Upper lobe of right lung (tissue), 1 donor: ENCODE results near the gene PSMD2. TPM values are rescaled to one million over a fixed set of nuclear protein-coding genes. Genes with fewer than 3 reads are reported as not detected.
A peak's percentile ranks its signal among the peaks of the same experiment; 100 is the strongest.

Experiments
- ATAC-seq: fragments of 200-7000 bp; cut with Tn5 transposase; one replicate; pipeline ENCODE4 v1.9.1; 2020; ENCODE audit warnings: mild to moderate bottlenecking, moderate library complexity
- DNase-seq: peaks from one replicate; pipeline ENCODE4 v3.0.0-alpha.2; 2020
- H3K27ac ChIP-seq: fragments of 200-600 bp; one replicate; pipeline ENCODE4 v1.8.0; 2022
- H3K27me3 ChIP-seq: fragments of 200-600 bp; one replicate; pipeline ENCODE4 v1.8.0; 2022; ENCODE audit warnings: mild to moderate bottlenecking
- H3K36me3 ChIP-seq: fragments of 200-600 bp; one replicate; pipeline ENCODE4 v1.8.0; 2022
- H3K4me1 ChIP-seq: fragments of 200-600 bp; one replicate; pipeline ENCODE4 v1.8.0; 2022
- H3K4me3 ChIP-seq: fragments of 200-600 bp; one replicate; pipeline ENCODE4 v1.8.0; 2022; ENCODE audit warnings: mild to moderate bottlenecking
- H3K9me3 ChIP-seq: fragments of 200-600 bp; one replicate; pipeline ENCODE4 v1.8.0; 2022
- intact Hi-C: fragments of 100-400 bp; cut with DNase I; formaldehyde crosslinking; loops from one replicate; pipeline ENCODE4 v1.11.0; 2022
- total RNA-seq: library from RNA; stranded (reverse); fragmentation: NEBNext Ultra II Directional; extraction: Animal tissue kit (Norgen Biotek cat#: 25700); gene quantifications from one replicate; pipeline ENCODE4 v1.2.1, GENCODE V29; 2021
- TF ChIP-seq, protein P1 (sequence below): fragments of 200-600 bp; IDR thresholded peaks from one replicate; pipeline ENCODE4 v1.8.0; 2022; ENCODE audit warnings: antibody characterized with exemption
- donor health status: DM: no; HTN: yes; CAD: no; lungs with severe emphysema.

Gene PSMD2
- total RNA-seq, 1 donor from 2014 or later = 152 TPM

DNA sequence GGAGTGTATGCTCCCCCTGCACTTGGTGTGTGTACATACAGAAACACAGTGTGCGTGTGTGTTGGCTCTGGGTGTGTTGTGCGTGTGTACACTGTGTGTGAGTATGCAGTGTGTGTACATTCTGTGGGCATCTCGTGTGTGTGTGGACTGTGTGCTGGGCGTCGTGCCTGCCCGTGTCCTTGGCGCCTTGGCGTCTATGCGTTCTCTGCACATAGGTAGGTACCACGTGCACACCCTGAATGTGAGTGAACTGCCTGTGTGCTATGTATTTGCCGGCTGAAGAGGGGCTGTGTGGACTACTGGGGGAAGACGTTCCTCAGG lies 23.7 kb upstream of the PSMD2 start:
- no peak overlapping the region for H3K27ac ChIP-seq
- H3K4me3 ChIP-seq = no peak overlapping the region
- ATAC-seq (no peak), DNase-seq (no peak)
- intact Hi-C loops = no loop called here
- H3K9me3 ChIP-seq = no peaks in the 10 kb centered on the region
- TF ChIP-seq, protein P1, sequence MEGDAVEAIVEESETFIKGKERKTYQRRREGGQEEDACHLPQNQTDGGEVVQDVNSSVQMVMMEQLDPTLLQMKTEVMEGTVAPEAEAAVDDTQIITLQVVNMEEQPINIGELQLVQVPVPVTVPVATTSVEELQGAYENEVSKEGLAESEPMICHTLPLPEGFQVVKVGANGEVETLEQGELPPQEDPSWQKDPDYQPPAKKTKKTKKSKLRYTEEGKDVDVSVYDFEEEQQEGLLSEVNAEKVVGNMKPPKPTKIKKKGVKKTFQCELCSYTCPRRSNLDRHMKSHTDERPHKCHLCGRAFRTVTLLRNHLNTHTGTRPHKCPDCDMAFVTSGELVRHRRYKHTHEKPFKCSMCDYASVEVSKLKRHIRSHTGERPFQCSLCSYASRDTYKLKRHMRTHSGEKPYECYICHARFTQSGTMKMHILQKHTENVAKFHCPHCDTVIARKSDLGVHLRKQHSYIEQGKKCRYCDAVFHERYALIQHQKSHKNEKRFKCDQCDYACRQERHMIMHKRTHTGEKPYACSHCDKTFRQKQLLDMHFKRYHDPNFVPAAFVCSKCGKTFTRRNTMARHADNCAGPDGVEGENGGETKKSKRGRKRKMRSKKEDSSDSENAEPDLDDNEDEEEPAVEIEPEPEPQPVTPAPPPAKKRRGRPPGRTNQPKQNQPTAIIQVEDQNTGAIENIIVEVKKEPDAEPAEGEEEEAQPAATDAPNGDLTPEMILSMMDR = no peak
- peaks cover 34% of the 10 kb centered on the region for H3K27me3 ChIP-seq
- H3K4me1 ChIP-seq = no peaks in the 10 kb centered on the region
- no peaks in the 10 kb centered on the region for H3K36me3 ChIP-seq

DNA sequence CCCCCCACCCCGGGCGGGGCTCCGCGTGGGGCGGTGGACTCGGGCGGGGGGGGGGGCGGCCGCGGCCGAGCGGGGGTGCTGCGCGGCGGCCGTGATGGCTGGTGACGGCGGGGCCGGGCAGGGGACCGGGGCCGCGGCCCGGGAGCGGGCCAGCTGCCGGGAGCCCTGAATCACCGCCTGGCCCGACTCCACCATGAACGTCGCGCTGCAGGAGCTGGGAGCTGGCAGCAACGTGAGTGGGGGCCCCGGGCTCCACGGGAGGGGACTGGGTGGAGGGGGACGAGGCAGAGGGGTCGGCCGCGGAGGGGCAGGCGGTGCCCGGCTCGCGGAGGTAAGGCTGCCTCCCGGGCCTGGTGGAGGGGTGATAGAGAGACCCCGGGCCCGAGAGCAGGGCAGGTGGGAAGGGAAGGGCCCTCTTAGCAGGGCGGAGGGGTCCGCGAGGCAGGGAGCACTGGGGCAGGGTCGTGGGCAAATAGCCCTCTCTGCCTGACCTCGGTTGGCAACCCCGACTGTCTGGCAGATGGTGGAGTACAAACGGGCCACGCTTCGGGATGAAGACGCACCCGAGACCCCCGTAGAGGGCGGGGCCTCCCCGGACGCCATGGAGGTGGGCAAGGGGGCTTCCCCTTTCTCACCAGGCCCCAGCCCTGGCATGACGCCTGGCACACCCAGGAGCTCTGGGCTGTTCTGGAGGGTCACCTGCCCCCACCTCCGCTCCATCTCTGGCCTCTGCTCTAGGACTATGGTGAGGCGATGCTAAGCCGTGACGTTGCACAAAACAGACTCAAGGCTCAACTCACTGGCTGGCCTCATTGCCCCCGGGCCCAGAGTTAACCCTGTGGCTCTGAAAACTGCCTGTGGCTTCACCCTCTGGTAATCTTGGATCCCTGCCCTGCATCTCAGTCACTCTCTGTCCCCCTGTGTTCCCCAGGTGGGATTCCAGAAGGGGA lies 22.8 kb upstream of the PSMD2 start, which contains the start of gene ECE2:
TSS of gene ECE2 (plus strand) at position 62 of the 950 bp plus-strand sequence. CDS start at position 194, 132 bp downstream.
- ATAC-seq (peak; percentile 7), DNase-seq (no peak)
- TF ChIP-seq, protein P1 = no peak
- peaks cover 33% of the 10 kb centered on the region for H3K27me3 ChIP-seq
- no peaks in the 10 kb centered on the region for H3K9me3 ChIP-seq
- intact Hi-C loops = no loop called here
- H3K4me3 ChIP-seq = no peak within 1 kb of the TSS
- no peaks in the 10 kb centered on the region for H3K36me3 ChIP-seq
- H3K27ac ChIP-seq = no peak within 1 kb of the TSS
- no peaks in the 10 kb centered on the region for H3K4me1 ChIP-seq

GRCh38 chr3:184277366-184277765 lies 21.7 kb upstream of the PSMD2 start:
- no peaks in the 10 kb centered on the region for H3K4me1 ChIP-seq
- no peaks in the 10 kb centered on the region for H3K9me3 ChIP-seq
- H3K27me3 ChIP-seq = peaks cover 26% of the 10 kb centered on the region
- H3K4me3 ChIP-seq = no peak overlapping the region
- TF ChIP-seq, protein P1 = no peak
- no peaks in the 10 kb centered on the region for H3K36me3 ChIP-seq
- ATAC-seq = no peak
- H3K27ac ChIP-seq = no peak overlapping the region
- DNase-seq = no peak
- intact Hi-C loops = no loop called here

DNA sequence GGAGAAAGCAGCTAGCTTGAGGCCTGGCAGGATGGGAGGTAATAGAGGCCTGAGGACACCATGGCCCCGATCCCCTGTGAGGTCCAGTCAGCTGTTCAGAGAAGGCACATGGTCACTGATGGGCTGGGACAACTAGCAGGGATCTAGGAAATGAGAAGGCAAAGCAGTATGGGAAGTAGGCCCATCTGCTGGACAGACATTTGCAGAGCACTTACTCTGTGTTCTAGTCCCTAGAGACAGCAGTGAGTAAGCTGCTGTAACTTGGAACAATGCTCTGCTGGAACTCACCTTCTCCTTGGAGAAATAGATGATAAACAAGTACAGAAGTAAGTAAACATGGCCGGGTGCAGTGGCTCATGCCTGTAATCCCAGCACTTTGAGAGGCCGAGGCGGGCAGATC lies 16.1 kb upstream of the PSMD2 start:
- Histone ChIP-seq H3K9me3 (no peaks in the 10 kb centered on the region), H3K36me3 (no peaks in the 10 kb centered on the region), H3K27ac (no peak overlapping the region), H3K27me3 (peaks cover 15% of the 10 kb centered on the region), H3K4me3 (no peak overlapping the region), H3K4me1 (no peaks in the 10 kb centered on the region)
- no peak for DNase-seq
- intact Hi-C loops = no loop called here
- ATAC-seq = no peak
- TF ChIP-seq, protein P1 = no peak

- no peaks in the 10 kb centered on the region for H3K36me3 ChIP-seq
- H3K4me1 ChIP-seq = no peaks in the 10 kb centered on the region
- DNase-seq = no peak
- no peak overlapping the region for H3K4me3 ChIP-seq
- TF ChIP-seq, protein P1 = no peak
- no peak overlapping the region for H3K27ac ChIP-seq
- H3K9me3 ChIP-seq = no peaks in the 10 kb centered on the region
- no peak for ATAC-seq
- intact Hi-C loops = no loop called here
- peaks cover 15% of the 10 kb centered on the region for H3K27me3 ChIP-seq
Measured at GRCh38 chr3:184283681-184284080, 15.4 kb upstream of the PSMD2 start.
